CD1c-positive myeloid dendritic cell (primary cell): ENCODE measurements around the gene SNED1.

Experiments used
- DNase-seq: peaks from one replicate; pipeline ENCODE4 v3.0.0-alpha.2; 2016; ENCODE audit errors: extremely low spot score

The SNED1 gene

DNA sequence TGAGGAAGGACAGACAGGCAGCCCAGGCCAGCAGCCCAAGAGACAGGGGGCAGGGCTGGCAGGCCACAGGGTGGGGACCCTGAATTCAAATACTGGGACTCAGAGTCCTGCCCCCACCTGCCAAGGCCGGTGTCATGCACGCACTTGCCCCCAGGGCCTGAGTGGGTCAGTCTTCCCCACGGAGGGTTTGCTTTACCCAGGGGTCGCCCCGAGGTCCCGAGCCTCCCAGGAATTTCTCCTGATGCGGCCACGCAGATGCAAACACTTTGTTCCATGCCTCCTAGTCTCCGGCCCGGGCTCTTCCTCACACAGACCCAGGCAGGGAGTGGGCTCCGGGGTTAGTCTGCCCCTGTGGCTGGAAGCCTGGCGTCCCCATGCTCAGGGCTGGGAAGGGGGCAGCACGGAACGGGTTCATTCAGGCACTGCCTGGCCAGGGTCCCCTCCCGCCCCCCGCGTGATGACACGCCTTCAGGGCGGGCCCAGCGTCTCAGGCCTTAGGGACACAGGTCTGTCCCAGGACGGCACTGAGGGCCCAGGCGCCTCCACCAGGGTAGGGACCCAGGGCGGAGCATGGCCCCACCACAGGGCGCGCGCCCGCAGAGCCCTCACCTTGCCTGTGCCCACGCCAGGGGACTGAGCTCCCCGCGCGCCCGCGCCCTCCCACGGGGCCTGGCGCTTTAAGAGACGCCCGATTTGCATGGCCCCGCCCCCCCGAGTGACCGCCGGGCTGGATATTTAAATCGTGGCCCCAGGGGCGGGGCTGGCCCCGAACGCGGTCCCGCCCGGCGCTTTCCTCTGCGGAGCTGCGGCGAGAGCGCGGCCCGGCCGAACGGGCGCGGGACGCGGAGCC lies at the start of gene SNED1:
Gene SNED1, plus strand, starts transcription at position 763 of the 850 bp plus-strand sequence. CDS start 220 bp downstream, outside the sequence.
- peak; percentile 90 for DNase-seq

- DNase-seq, result no peak
Measured at GRCh38 chr2:240948905-240949790, 49.3 kb upstream of the SNED1 start.

- no peak for DNase-seq
Measured at GRCh38 chr2:240949791-240950705, 48.4 kb upstream of the SNED1 start.

DNA sequence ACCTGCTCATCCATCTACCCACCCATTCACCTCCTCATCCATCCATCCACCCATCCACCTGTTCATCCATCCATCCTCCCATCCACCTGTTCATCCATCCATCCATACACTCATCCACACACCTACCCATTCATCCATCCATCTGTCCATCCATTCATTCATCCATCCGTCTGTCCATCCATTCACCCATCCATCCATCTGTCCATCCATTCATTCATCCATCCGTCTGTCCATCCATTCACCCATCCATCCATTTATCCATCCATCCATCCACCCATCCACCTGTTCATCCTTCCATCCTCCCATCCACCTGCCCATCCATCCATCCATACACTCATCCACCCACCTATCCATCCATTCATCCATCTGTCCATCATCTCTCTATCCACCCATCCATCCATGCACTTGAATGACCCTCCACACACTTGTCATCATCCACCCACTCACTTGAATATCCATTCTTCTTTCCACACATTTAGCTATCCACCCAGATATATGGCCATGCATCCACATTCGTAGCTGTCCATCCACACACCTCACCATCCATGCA lies 47.3 kb upstream of the SNED1 start:
- no peak for DNase-seq

DNA sequence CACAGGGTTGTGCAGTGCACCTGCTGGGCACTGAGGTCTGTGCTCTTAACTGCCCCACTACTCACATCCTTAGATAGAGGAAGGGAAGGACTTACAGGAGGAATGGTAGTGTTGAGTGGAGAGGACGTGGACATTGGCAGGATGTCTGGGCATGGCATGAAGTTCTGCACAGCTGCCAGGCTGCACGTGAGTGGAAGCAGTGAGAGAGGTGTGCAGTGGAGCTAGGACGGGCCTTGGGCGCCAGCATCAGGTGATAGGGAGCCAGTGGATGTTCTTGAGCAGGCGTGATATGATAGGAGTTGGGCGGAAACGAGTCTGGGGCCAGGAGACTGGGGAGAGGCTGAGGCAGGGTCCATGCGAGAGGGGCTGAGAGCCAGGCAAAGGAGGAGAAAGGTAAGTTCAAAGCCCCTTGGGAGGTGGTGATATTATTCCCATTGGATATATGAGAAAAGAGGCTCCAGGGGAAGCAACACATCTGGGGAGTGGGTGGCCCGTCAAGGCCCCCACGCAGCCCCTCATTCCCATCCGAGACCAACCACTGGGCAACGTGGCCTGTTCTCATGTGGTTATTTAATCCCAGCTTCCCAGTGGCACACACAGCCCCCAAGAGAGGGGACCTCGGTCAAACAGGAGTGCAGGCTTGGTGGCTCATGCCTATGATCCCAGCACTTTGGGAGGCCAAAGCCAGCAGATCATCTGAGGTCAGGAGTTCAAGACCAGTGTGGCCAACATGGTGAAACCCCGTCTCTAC lies 45.7 kb upstream of the SNED1 start:
- no peak for DNase-seq

GRCh38 chr2:240953426-240954410 lies 44.7 kb upstream of the SNED1 start:
- DNase-seq, result no peak

- DNase-seq, result no peak
Measured at GRCh38 chr2:240954436-240955305, 43.7 kb upstream of the SNED1 start.

- no peak for DNase-seq
Measured at GRCh38 chr2:240955306-240956170, 42.9 kb upstream of the SNED1 start.

DNA sequence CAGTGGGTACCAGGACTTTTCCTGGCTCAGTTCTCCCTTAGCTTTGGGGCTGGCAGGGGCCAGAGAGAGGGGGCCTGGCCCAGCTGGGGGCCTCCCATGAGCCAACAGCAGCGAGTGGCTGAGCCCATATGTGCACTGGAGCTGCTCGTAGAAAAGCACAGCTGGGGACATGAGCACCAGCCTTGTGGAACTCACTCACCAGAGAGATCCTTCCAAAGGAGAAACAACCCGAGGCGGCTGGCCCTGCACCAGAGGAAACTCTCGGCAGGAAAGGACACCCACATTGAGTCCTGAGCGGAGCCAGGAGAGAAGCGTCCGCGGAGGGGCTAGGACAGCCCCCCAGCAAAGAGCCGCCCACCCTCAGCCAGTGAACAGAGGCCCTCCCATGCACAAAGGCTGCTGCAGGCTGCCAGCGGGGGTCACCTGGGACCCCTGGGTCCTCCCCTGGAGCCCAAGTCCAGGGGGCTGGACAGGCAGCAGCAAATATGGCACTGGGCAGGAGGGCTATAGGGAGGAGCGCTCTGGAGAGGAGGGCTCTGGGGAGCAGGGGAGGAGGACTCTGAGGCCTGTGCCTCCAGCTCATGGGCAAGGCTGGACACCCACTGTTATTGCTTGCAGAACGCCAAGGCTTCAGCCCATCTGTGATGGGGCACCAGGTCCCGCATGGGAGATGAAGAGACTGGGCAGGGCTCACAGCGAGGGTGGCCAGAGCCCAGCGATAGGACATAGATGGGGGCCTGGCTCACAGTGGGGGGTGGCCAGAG lies 42.1 kb upstream of the SNED1 start:
- no peak for DNase-seq

GRCh38 chr2:240956935-240957655 lies 41.3 kb upstream of the SNED1 start:
- no peak for DNase-seq

DNA sequence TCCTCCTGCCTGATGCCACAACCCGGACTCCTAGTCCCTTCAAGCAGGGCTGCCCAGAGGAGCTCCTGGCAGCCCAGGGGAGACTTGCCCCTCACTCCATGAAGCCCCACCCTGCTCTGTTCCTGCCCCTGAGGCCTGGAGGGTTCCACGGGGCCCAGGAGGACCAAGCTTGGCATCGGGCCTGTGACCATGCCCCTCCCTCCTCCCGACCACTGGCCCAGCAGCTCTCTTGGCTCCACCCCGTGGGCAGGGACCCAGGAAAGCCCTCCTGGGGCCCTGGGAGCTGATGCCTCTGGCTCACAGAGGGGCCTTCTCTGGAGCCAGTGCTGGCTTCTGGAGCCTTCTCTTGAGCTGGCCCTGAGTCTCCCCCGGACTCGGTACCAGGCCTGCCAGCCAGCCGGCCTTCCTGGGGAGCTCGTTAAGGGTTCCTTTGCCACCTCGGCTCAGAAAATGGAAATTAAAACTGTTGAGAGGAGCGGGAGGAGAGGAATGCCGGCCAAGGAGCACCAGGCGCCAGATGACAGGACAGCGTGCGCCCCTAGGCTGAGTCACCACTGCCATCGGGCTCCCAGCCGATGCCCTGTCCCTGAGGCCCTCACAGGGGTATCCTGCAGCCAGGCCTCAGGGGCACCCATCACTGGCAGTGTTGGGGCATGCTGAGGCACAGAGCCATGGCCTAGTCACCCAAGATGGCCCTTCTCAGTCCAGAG lies 40.6 kb upstream of the SNED1 start:
- DNase-seq, result no peak

DNA sequence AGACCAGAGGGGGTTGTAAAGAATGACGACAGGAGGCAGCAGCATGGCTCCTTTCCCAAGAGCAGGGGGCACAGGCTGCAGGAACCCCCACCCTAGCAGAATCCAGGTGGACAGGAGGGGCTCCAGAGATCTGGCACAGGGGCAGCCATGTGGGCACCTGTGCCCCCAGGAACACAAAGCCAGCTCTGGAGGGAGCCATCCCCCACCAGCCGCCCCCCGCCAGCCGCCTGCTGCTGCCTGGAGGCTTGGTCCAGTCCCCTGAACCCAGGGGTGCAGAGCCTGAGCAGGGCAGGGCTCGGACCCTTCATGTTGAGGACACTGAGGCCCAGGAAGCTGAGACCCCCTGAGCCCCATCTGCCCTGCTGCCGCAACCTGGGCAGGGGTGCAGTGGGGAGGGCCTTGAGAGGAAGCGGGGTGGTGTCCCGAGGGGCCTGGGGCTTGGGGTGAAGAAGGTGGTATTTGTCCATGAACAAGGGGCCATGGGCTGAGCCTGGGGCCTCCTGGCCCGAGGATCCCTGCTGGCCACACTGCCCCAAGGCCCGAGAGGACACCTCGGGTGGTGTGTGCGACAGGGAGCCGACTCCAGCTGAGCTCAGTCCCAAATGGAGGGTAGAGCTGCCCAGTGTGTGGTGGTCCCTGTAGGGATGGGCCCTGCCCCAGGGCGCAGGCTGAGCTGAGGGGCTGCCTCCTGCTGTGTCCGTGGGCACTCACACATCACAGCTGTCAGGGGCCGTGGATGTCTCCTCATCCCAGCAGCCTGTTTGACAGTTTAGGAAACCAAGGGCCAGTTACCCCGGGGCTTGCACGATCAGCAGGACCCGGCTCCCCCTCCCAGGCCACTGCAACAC lies 39.8 kb upstream of the SNED1 start:
- no peak for DNase-seq

GRCh38 chr2:240959214-240959940 lies 39.0 kb upstream of the SNED1 start:
- DNase-seq, result no peak

DNA sequence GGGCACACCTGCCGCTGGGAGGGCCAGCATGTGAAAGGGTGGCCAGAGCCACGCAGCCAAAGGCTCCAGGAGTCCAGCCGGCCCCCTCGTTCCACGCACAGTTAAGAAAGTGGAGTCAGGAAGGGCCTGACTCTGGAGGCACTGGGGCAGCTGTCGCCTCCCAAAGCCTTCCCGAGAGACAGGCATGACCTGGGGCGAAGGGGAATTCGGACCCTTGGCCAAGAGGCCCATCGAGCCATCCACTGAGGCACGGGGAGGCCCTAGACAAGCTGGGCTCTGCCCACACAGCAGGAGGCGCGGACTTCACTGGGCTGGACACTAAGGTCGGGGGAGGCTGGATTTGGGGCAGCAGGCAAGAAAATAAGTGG lies 38.5 kb upstream of the SNED1 start:
- DNase-seq, result no peak
